GM19463 (cell line): ENCODE data around the gene C1S.
"Not testable (repeated sequence)": the region's sequence is repeated elsewhere in the genome, so short reads cannot be mapped to it uniquely, and the experiment has no call there.

ENCODE experiments used
- ATAC-seq: cut with Tn5 transposase; IDR thresholded peaks from one replicate; pipeline ENCODE4 v1.9.1; 2021; ENCODE audit warnings: mild to moderate bottlenecking, moderate library complexity; ENCODE audit not compliant: unreplicated experiment

The C1S gene

DNA sequence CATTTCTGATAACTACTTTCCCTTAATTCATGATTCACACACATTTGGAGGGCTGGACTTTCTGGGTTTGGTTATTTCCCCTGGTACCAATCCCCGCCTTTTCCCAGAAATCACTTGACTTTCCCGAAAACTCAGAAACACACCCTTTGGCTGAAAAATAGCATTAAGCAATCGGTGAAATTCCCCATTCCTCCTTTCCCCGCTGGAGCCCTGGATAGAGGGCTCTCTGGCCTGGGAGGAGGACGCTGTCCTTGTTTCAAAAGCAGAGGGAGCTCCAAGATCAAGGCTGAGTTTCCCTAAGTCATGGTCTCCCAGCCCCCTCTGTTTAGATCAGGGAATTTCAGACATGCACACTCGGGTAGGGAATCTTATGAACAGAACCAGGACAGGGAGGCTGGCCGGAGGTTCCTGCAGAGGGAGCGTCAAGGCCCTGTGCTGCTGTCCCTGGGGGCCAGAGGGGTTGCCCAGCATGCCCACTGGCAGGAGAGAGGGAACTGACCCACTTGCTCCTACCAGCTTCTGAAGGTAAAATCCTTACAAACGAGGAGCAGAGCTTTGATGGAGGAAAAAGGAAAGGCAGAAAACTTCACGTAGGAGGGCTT lies at the start of gene C1S:
C1S (plus strand) TSS at position 366 of the 602 bp plus-strand sequence. CDS start 1,195 bp downstream, outside the sequence.
- ATAC-seq: no peak

DNA sequence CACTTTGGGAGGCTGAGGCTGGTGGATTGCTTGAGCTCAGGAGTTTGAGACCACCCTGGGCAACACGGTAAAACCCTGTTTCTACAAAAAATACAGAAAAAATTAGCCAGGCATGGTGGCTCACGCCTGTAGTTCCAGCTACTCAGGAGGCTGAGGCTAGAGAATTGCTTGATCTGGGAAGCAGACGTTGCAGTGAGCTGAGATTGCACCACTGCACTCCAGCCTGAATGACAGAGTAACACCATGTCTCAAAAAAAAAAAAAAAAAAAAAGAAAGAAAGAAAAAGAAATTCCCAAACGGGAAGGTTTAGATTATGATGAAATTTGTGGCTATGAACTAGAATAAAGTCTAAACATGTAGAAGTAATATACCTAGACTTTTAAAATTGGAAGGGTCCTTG lies 49.1 kb upstream of the C1S start:
- not testable (repeated sequence) for ATAC-seq

DNA sequence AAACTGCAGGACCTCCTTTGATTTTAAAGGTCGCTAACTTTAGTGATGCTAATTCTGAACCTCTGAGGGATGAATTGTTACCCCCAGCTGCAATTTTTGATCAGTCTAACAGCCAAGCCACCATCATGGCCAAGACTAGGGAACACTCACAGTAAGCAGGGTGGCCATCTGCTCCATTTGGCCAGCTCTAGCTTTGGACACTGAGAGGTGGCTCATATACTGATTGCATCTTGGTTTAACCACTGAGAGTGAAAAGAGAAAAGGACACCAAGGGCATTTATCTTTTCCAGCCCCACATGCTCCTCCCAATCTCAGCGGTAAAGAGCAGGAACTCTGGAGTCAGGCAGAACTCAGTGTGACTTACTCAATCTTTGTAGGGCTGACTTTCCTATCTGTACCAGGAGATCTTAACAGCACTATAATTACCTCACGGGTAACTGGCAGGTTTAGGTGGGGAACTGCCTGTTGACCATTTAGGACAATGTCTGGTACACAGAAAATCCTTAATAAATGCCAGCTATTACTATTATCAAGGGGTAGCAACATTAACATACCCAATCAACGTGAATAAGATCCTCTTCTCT lies 48.4 kb upstream of the C1S start:
- no peak for ATAC-seq

DNA sequence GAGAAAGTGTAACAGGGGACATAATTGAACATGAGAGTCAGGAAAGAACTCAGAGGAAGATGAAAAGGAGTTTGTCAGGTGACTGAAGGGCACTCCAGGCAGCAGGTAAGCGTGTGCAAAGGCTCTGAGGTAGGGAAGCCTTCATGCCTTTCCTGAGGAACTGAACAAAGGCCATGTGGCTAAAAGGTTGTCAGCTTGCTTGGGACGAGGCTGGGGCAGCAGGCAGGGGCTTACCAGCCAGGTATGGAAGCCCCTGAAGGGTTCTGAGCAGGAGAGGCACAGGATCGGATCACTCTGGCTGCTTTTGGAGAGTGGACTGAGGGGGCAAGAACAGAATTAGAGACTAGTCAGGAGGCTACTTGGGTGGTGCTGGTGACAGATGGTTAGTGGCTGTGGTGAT lies 47.4 kb upstream of the C1S start:
- ATAC-seq: no peak

DNA sequence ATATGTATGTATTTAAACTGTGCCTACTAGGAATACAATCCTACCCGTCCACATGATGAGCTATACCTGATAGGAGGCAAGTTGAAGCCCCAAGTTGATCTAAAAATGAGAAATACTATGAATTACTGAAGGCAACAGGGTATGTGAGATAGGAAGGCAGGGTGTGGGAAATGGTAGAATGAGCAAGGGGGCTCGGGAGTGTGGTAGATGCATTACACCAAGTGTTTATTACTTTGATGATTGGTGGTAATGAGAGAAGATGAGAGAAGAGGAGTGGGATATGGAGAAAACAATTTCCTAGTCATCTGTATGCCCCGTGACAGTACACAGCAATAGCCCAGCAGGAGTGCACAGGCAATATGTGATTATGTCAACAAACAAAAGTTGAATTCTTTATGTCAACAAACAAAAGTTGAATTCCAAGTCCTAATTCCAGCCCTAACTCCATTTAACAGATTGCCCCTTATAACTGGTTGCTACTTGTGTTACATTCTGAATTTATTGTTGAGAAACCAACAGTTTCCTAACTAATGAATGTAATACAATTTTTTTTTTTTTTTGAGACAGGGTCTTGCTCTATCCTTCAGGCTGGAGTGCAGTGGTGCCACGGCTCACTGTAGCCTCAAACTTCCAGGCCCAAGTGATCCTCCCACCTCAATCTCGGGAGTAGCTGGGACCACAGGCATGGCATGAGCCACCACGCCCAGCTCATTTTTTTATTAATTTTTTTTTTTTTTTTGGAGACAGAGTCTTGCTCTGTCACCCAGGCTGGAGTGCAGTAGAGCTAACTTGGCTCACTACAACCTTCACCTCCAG lies 44.8 kb upstream of the C1S start:
- ATAC-seq: no peak

DNA sequence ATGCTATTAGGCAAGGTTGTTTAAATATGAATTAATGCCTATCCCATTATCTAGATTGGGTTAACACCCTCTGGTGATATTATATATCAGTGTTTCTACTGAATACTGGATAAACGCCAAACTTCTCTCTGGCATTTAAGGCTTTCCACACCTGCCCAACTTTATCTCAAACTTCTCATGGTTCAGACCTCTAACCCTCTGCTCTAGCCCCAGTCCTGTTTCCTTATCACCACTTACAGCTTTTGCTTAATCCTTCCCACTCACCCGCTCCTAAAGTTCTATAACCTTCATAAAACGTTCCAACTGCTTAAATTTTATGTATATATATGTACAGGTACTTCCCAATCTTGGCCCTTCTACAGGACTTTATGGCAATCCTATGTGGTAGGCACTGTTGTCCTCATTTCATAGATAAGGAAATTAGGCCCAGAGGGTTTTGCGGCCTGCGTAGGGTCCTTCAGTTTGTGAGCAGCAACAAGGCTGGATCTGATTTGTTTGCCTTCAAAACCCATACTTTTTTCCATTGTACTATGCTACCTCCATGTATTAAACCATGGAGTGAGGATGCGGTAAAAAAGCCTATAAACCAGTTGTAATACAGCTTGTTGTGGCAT lies 43.5 kb upstream of the C1S start:
- ATAC-seq: no peak

DNA sequence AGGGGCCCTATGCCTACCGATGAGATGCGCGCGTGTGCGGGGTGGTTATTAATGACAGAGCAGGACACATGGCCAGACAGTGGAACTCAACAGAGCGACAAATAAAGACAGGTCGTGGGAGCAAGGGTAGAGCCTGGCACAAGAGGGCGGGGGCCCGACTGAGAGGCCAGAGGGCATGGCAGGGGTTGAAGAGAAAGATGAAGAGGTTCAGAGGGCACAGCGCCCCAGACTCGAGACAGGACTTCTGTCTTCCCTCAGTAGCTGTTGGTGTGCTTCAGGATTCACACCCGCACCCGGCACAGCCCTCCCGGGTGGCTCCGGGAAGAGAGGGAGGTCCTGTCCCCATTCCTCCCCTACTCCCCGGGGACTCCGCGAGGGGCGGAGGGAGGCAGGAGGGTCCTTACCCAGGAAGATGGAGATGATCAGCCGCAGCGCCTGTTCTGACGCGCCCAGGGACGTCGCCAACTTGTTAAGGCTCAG lies 42.6 kb upstream of the C1S start:
- ATAC-seq: peak; percentile 19

DNA sequence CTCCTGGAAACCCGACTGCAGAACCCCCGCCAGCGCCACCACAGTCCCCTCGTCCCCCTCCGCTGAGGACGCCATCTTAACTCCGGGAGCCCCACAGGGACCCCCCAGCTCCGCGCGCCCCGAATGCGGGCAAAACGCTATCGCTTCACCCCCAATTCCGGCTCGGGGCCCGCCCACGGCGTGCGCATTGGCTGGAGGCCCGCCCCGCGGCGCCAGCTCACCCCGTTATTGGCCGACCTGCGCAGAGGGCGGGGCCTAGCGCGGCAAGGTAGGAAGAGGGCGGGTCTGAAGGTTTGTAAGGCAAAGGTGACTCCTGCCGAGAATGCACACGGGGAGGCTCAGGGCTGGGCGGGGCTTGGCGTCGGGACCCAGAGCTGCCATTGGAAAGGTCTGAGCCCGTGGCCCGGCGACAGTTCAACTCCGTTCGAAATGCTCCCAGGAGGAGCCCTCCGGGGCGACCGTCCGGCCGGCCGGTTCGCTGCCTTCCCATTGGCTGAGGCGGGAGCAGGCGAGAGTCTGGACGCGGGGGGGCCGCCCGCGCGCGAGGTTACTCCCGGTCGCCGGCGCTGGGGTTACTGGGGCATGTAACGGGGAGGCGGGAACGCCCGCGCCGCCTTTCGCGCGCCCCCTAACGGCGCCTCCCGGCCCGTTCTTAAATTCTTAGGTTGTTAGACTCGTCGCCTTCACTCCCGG lies 42.0 kb upstream of the C1S start, which contains the start of gene LPCAT3:
LPCAT3 (minus strand) TSS at position 127 of the 693 bp plus-strand sequence; CDS start at position 75, 52 bp downstream.
- peak; percentile 96 for ATAC-seq

DNA sequence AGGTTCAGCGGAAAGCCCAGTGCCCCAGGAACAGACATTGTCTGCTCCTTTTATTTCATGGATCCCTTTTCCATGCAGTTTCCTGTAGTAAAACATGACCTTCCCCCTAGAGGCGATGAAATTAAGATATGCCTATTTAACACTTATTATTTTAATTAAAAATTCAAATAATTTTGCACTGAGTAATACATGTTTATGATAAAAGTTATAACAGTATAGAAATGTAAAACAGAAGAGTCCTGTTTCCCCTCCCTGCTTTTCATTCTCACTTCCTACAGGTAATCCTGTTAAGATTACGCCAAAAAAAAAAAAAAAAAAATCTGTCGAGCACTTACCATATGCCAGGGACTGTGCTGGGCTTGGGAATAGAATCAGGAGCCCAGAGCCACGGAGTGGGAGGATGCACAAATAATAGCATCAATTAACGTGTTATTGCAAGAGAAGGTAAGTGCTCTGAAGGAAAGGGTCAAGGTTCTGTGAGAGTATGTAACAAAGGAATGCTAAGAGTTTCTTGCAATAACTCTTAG lies 41.4 kb upstream of the C1S start:
- ATAC-seq: no peak

DNA sequence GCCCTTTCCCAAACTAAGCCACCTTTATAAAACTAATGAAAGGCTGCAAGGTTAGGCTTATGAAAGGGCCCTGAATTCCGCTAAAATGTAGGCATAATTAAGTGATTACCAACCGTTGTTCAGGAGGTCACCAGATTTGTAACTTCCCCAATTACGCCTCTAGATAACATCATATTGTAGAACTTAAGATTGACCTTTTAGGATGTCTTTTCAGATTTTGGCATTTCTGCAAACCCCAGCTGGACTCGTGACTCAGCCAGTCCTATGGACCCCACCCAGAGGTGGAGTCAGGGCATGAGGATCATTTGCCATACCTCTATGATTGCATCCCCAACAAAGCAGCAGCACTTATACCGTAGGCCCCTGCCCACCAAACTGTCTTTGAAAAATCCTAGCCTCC lies 38.6 kb upstream of the C1S start:
- ATAC-seq: no peak

DNA sequence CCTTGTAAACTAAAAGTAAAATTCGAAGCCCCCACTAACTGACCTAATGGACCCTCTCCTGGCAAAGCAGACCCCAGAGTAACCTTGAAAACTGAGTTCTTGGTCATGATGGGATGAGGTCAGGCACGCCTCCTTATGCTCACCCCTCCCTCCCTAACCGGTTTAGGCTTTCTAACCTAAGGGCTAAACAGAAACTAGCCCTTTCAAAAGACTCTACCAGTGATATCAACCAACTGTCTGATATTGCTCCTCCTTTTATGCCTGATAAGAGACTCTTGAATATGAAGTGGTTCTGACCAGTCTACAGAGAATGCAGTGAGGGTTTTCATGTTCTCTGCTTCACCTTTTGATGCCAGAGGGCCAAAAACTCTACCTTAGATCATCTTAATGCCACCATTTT lies 37.4 kb upstream of the C1S start:
- no peak for ATAC-seq

DNA sequence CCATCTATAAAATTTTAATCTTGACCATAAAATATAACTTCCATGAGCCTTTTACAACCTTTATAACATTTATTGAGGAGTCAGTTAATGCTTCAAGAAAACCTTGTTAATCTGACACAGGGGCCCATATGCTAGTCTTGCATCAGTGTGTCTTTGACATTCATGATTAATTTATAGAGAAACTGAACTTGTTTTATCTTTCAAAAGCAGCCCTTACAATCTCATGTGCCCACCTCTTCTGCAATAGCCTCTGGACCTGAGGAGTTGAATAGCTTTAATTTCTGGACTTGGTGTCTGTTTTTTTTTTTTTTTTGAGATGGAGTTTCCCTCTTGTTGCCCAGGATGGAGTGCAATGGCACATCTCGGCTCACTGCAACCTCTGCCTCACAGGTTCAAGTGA lies 33.7 kb upstream of the C1S start:
- ATAC-seq: no peak

DNA sequence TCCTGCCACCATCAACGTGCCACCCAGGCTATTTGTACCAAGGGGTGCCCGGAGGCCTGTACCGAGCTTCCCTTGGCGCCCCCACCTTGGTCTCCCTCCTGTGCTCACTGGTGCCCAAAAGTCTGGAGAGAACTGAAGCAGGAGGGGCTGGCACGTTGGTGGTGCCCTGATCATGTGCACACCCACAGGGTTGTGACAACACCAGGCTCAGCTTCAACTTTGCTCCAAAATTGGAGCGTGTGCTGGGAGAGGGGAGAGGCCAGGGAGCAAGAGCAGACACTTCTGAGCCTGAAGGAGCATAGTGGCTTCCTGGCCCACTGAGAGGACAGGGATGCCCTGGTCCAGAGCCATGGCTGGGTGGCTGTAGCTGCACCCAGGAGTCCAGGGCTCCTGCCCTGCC lies 29.2 kb upstream of the C1S start:
- no peak for ATAC-seq

DNA sequence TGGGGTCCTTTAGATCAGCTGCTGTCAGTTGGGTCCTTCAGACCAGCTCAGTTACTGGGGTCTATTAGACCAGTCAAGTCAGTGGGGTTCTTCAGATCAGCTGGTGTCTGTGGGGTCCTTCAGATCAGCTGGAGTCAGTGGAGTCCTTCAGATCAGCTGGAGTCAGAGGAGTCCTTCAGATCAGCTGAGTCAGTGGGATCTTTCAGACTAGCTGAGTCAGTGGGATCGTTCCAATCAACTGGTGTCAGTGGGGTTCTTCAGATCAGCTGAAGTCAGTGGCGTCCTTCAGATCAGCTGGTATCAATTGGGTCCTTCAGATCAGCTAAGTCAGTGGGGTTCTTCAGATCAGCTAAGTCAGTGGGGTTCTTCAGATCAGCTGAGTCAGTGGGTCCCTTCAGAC lies 27.5 kb upstream of the C1S start:
- ATAC-seq: no peak

DNA sequence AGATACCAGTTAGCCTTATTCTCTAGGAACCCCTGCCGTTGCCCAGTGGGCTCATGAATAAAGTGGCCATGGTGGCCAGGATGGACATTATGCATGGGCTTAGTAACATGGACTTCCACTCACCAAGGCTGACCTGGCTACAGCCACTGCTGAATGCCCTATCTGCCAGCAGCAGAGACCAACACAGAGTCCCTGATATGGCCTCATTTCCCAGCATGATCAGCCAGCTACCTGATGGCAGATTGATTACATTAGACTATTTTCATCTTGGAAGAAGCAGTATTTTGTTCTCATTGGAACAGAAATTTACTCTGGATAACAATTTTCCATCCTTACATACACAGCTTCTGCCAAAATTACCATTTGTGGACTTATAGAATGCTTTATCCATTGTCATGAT lies 26.1 kb upstream of the C1S start:
- ATAC-seq: no peak

DNA sequence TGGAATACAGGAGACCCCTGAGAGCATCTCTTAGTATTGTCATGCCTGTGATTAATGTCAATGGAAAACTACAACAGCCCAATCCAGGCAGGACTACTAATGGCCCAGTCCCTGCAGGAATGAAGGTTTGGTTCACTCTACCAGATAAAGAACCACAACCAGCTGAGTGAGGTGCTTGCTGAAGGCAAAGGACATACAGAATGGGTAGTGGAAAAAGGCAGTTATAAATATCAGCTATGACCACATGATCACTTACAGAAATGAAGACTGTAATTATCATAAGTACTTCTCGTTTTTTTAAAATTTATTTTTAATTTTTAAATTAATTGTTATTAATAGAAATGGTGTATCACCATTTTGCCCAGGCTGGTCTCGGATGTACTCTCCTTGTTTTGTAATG lies 25.1 kb upstream of the C1S start:
- ATAC-seq: no peak

DNA sequence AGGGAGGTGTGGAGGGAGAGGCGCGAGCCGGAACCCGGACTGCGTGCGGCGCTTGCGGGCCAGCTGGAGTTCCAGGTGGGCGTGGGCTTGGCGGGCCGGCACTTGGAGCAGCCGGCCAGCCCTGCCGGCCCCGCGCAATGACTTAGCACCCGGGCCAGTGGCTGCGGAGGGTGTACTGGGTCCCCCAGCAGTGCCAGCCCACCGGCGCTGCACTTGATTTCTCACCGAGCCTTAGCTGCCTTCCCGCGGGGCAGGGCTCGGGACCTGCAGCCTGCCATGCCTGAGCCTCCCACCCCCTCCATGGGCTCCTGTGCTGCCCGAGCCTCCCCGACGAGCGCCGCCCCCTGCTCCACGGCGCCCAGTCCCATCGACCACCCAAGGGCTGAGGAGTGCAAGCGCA lies 23.1 kb upstream of the C1S start:
- ATAC-seq: not testable (repeated sequence)

DNA sequence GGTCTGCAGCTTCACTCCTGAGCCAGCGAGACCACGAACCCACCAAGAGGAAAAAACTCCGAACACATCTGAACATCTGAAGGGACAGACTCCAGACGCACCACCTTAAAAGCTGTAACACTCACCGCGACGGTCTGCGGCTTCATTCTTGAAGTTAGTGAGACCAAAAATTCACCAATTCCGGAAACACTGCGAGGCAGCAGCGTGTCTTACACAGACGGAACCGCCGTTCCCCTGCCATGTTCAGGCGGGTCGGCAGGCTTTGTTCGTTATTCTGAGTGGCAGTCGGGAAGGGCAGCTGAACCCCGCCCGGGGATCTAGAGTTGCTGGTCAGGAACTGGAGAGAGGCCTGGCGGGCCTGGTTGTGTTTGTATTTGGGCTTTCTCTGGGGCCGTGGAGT lies 21.9 kb upstream of the C1S start:
- no peak for ATAC-seq

DNA sequence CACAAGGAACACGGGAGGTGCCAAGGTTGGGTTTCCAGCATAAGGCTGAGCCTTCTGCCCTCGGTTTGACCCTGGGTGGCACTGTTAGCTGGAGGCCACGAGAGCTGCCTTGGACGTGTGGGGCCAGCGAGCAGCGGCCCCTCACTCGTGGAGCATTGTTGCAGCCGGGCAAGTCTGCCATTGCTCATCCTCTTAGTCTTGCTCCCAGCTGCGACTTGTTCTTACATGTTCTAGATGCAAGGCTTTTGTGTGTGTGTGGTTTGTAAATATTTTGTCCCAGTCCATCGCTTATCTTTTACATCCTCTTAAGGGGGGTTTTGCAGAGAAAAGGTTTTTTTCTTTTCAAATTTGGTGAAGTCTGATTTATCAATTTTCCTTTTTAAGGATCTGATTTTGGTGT lies 21.1 kb upstream of the C1S start:
- no peak for ATAC-seq

DNA sequence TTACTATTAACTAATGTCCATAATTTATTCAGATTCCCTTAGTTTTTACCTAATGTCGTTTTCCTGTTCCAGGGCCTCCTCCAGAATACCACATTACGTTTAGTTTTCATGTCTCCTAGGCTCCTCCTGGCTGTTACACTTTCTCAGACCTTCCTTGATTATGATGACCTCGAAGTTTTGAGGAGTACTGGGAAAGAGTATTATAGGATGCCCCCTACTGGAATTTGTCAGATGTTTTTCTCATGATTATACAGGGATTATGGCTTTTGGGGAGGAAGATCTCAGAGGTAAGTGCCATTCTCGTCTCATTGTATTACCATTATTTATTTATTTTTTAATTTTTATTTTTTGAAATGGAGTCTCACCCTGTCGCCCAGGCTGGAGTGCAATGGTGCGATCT lies 17.7 kb upstream of the C1S start:
- no peak for ATAC-seq

DNA sequence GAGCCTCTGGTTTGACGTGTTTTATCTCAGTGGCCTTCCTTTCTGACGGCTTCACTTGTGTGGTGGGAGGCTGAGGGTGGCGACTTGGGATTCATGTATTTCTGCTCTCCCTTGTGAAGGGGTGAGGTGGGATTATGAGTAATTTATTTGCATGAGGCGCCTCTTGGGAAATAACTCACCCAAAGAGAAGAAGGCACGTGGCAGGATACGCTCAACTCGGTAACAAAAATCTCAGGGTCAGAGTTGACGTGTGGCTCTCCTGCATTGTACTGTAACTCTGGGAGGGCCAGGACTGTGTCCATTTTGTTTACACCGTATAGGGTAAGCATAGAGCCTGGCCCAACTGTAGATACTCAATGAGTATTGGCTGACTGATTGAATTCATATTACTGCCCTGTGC lies 14.6 kb upstream of the C1S start:
- no peak for ATAC-seq
